Dermis microvascular lymphatic vessel endothelial cell (primary cell): ENCODE data around the gene AGAP3. TPM values are rescaled to one million over a fixed set of nuclear protein-coding genes. Genes with fewer than 3 reads are reported as not detected.

Source experiments
- DNase-seq, 2 donors: peaks; one replicate each; pipeline versions ENCODE4 v3.0.0 to v3.0.0-alpha.2; 2010; ENCODE audit warnings: low read depth in 2 of 2
- total RNA-seq: library from RNA; depleted of rRNA; stranded (reverse); fragments of >200 nt; gene quantifications from 2 replicates; pipeline ENCODE4 v1.2.1, GENCODE V29; 2014

Gene AGAP3
- total RNA-seq, 1 donor from 2014 or later, result 43.8 TPM

GRCh38 chr7:151152643-151153513 lies 66.6 kb downstream of the AGAP3 start:
- no peak for DNase-seq

GRCh38 chr7:151157645-151158329 lies 71.5 kb downstream of the AGAP3 start:
- DNase-seq, result peak in 1 of 2 donors; percentile 59

- no peak for DNase-seq
Observed at GRCh38 chr7:151161757-151162156, 75.5 kb downstream of the AGAP3 start.

GRCh38 chr7:151166629-151167196 lies 80.4 kb downstream of the AGAP3 start:
- no peak for DNase-seq

GRCh38 chr7:151167197-151167961 lies 81.1 kb downstream of the AGAP3 start, which contains the start of gene GBX1:
Gene GBX1 (minus strand): TSS chr7:151167694. CDS start chr7:151167548, 146 bp downstream.
- peak in 1 of 2 donors; percentile 13 for DNase-seq

GRCh38 chr7:151168003-151168786 lies 81.9 kb downstream of the AGAP3 start:
- DNase-seq, result peak in 1 of 2 donors; percentile 33

- no peak for DNase-seq
Observed at GRCh38 chr7:151168787-151169162, 82.5 kb downstream of the AGAP3 start.

- DNase-seq, result peak; percentile 33 to 72
Observed at GRCh38 chr7:151172273-151173141, 86.2 kb downstream of the AGAP3 start.

GRCh38 chr7:151173386-151174245 lies 87.3 kb downstream of the AGAP3 start:
- no peak for DNase-seq

GRCh38 chr7:151174246-151175046 lies 88.2 kb downstream of the AGAP3 start:
- DNase-seq, result peak in 1 of 2 donors; percentile 67

- no peak for DNase-seq
Observed at GRCh38 chr7:151175047-151175792, 88.9 kb downstream of the AGAP3 start.

GRCh38 chr7:151175793-151176311 lies 89.6 kb downstream of the AGAP3 start:
- DNase-seq, result no peak

- no peak for DNase-seq
Observed at GRCh38 chr7:151176401-151176800, 90.1 kb downstream of the AGAP3 start.

GRCh38 chr7:151177310-151177709 lies 91.0 kb downstream of the AGAP3 start:
- no peak for DNase-seq

GRCh38 chr7:151178236-151178635 lies 92.0 kb downstream of the AGAP3 start:
- DNase-seq, result no peak

- DNase-seq, result no peak
Observed at GRCh38 chr7:151178831-151179230, 92.6 kb downstream of the AGAP3 start.

- no peak for DNase-seq
Observed at GRCh38 chr7:151179287-151179860, 93.1 kb downstream of the AGAP3 start.
